Activated T-cell treated with anti-CD3 and anti-CD28 coated beads for 48 hours (primary cell): ENCODE data around the gene GSG1L.
"Not testable (repeated sequence)": the region's sequence is repeated elsewhere in the genome, so short reads cannot be mapped to it uniquely, and the experiment has no call there.

Source experiments
- DNase-seq: peaks from one replicate; pipeline ENCODE4 v3.0.0-alpha.2; 2020; ENCODE audit warnings: low read depth

GSG1L gene

GRCh38 chr16:27945233-27945973 lies 118.1 kb downstream of the GSG1L start:
- DNase-seq: no peak

GRCh38 chr16:27943766-27944165 lies 119.7 kb downstream of the GSG1L start:
- DNase-seq: no peak

GRCh38 chr16:27942071-27942470 lies 121.4 kb downstream of the GSG1L start:
- DNase-seq: not testable (repeated sequence)

- DNase-seq: no peak
These were observed 128.4 kb downstream of the GSG1L start for GRCh38 chr16:27935076-27935475.

- no peak for DNase-seq
These were observed 130.9 kb downstream of the GSG1L start for GRCh38 chr16:27932542-27933135.

- no peak for DNase-seq
These were observed 133.7 kb downstream of the GSG1L start for GRCh38 chr16:27929818-27930217.

GRCh38 chr16:27928542-27928941 lies 135.0 kb downstream of the GSG1L start:
- DNase-seq: no peak

GRCh38 chr16:27927266-27927901 lies 136.1 kb downstream of the GSG1L start:
- DNase-seq: no peak

- DNase-seq: no peak
These were observed 137.9 kb downstream of the GSG1L start for GRCh38 chr16:27925612-27926011.

GRCh38 chr16:27924411-27925118 lies 138.9 kb downstream of the GSG1L start:
- DNase-seq: no peak

- no peak for DNase-seq
These were observed 139.8 kb downstream of the GSG1L start for GRCh38 chr16:27923751-27924150.

GRCh38 chr16:27922433-27922832 lies 141.1 kb downstream of the GSG1L start:
- no peak for DNase-seq

GRCh38 chr16:27921134-27921533 lies 142.4 kb downstream of the GSG1L start:
- DNase-seq: no peak

- no peak for DNase-seq
These were observed 143.1 kb downstream of the GSG1L start for GRCh38 chr16:27920391-27920891.

GRCh38 chr16:27918755-27919154 lies 144.8 kb downstream of the GSG1L start:
- no peak for DNase-seq

GRCh38 chr16:27917949-27918348 lies 145.6 kb downstream of the GSG1L start:
- no peak for DNase-seq

GRCh38 chr16:27911486-27911885 lies 152.0 kb downstream of the GSG1L start:
- DNase-seq: no peak

GRCh38 chr16:27907457-27907972 lies 156.0 kb downstream of the GSG1L start:
- no peak for DNase-seq

- DNase-seq: no peak
These were observed 156.6 kb downstream of the GSG1L start for GRCh38 chr16:27906883-27907282.

GRCh38 chr16:27903046-27903655 lies 160.4 kb downstream of the GSG1L start:
- no peak for DNase-seq

GRCh38 chr16:27902551-27902950 lies 161.0 kb downstream of the GSG1L start:
- DNase-seq: no peak

- no peak for DNase-seq
These were observed 161.6 kb downstream of the GSG1L start for GRCh38 chr16:27901956-27902355.
